HK-2 (cell line): ENCODE results near the gene KRTAP1-3.
"Not testable (repeated sequence)": the region's sequence is repeated elsewhere in the genome, so short reads cannot be mapped to it uniquely, and the experiment has no call there.

Experiments used
- DNase-seq: peaks from one replicate; pipeline ENCODE4 v3.0.0-alpha.2; 2018; ENCODE audit not compliant: unreplicated experiment

The KRTAP1-3 gene

DNA sequence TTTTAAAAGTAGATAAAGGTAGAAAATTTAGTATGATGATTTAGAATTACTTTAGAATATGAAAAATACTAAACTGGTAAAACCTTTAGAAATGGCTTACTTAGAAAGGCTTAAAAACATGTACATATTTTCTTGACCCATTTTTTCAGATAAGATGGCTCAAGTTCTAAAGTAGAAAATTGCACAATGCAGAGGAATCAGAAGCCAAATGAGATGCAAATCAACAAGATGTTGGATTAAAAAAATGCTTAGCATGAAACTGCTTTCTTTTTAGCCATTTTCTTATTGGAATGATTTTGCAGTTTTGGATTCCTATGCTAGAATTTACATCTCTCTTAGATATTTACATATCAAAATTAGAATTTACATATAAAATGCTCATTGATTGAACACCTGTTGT lies 24.2 kb downstream of the KRTAP1-3 start:
- no peak for DNase-seq

DNA sequence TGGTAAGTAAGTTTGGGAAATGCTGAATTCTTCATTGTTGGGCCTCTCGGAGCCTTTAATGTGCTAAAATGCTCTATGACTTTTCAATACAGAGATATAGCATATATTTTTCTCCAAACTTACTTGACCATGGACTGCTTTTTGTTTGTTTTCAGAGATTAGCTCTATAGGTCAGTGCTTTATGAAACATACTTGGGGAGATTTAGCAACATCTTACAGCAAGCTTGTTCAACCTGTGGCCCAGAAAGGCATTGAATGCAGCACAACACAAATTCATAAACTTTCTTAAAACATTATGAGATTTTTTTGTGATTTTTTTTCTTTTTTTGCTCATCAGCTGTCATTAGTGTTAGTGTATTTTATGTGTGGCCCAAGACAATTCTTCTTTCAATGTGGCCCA lies 24.7 kb downstream of the KRTAP1-3 start:
- no peak for DNase-seq

DNA sequence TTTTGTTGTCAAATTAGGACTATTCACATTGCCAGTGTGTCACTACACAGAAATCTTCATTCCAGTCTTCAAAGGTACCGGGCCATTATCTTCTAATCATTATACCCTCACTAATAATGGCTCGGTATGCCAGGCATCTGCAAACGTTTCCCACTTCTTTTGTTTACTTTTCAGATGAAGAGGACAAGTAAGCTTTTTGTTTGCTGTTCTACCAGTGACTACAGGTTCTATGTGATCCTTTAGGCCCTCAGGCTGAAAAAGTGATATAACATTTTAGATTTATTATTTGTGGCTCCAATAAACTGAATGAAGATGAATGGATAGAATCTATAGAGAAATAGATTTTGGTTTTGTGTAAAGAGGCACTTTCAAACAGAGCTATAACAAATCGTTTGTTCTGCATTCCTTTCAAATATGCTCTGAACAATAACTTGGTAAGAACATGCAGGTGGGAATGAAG lies 25.3 kb downstream of the KRTAP1-3 start:
- no peak for DNase-seq

DNA sequence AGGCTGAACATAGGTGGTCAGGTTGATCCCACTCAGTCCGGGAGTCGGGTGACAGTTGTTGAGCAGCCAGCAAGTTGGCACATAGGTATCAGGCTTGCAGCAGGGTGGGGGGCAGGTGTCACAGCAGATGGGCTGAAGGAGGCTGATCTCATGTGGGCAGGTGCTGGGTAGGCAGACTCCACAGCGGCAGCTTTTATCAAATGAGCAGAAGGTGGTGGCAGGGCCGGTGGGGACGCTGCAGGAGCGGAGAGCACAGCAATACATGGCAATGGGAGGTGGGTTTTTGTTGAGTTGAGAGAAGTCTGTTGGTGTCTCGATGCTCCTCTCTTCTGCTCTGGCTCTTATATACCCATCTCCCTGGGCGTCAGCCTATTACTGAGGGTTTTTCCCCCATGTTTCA lies 25.9 kb downstream of the KRTAP1-3 start, which contains the start of gene KRTAP3-1:
TSS of gene KRTAP3-1 (minus strand) at position 318 of the 400 bp plus-strand sequence. CDS start at position 264, 54 bp downstream.
- no peak for DNase-seq

DNA sequence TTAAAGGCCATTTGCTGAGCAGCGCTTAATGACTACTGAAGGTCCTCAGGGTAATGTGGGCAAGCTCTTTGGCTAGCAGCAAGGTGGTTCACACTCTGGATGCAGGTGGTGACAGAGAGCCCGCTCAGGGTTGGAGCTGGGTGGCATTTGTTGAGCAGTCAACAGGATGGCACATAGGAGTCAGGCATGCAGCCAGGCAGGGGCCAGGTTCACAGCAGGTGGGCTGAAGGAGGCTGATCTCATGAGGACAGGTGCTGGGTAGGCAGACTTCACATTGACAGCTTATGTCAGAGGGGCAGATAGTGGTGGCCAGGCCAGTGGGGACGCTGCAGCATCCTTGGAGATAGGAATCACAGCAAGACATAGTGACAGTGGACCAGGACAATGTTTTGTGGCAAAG lies 30.3 kb downstream of the KRTAP1-3 start:
- no peak for DNase-seq

DNA sequence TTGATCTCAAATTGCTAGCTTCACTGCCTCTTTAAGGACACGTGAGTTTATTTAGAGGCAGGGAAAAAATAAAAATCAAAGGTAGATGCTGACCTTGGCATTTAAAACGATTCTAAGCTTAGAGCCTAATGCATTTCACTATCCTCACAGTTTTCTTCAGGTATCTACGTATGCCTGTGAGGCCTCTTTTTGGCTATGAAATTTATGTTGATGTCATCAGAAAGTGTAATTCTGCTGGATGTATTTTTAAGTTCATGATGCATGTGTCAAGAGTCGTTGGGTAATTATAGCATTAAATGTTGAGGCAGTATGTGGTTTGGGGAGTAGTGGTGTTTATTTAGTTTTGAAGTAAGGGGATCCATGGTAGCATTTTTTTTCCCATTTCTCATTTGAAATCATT lies 30.7 kb downstream of the KRTAP1-3 start:
- DNase-seq, result no peak

DNA sequence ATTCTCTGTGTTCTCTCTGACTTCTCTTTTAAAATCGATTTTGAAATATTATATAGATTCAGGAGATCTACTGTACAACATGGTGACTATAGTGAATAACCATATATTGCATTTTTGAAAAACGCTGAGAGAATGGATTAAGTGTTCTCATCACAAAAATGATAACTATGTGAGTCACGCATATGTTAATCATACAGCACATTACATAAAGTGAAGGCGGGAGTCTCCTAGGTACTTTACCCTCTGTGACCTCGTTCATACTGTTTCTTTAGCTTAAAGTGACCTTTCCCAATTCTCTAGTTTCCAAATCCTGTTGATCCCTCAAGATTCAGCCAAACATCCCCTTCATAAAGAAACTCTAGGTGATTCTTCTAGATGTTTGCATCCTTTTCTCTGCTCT lies 31.9 kb downstream of the KRTAP1-3 start:
- no peak for DNase-seq

DNA sequence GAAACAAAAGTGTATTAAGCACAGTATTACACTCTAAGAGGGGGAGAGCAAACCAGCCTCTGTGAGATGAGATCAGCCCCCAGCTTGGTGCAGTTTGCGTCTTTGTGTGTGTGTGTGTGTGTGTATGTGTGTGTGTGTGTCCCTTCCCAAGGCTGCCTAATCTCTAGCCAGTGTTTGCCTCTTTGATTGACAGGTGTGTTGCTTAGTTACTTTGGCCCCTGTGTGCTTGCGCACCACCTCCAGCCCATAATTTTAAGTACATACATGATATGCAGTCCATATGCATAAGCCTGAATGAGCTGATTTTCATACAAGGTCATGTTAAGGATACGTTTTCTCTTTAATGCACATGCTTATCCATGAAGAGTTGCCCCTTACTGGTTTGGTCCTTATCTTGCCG lies 32.9 kb downstream of the KRTAP1-3 start:
- no peak for DNase-seq

DNA sequence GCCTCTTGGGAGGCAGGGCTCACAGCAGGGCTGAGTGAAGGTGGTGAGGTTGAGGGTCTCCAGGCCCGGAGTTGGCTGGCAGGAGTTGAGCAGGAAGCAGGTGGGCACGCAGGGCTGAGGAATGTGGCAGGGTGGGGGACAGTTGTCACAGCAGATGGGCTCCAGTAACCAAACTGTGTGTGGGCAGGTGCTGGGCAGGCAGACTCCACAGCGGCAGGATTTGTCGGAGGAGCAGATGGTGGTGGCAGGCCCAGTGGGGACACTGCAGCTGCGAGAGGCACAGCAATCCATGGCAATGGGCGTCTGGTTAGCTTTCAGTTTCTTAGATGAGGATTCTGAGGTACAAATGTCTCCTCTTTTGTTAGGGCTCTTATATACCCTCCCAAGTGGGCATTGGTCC lies 35.1 kb downstream of the KRTAP1-3 start, which contains the start of gene KRTAP3-2:
TSS of gene KRTAP3-2 (minus strand) at position 344 of the 400 bp plus-strand sequence. CDS start at position 291, 53 bp downstream.
- DNase-seq, result not testable (repeated sequence)

DNA sequence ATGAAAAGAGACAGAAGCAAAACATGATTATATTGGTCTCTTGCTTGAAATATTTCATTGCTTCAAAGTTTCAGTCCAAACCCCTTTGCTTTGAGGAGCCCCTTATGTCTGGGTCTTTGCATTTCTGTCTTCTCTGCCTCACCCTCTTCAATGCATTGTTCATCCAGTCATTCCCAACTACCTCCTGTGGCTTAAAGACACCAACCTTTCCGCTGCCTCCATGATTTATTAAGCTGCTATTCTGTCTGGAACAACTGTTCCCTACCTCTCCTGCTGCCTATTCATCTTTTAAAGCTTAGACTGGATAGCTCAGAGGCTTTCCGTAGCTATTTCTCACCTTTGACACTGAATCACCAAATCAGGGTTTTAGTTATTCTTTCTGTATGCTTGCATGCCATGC lies 37.3 kb downstream of the KRTAP1-3 start:
- no peak for DNase-seq

DNA sequence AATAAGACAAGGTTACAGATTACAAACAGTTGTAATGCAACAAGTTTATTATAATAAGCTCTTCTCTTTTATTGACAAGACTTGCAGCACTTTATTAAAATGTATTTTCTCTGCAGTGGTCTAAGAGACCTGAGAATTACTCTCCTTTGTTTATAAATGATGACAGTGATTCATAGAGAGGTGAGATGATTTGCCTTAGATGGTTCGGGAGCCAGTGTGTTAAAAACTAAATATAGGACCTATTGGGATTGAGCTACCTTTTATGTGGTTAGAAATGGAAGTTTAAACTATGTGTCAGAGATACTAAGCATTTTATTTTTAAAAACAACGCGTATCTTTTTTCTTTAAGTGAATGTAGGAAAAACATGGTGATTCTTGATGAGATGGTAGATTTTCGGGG lies 37.8 kb downstream of the KRTAP1-3 start:
- DNase-seq, result no peak

DNA sequence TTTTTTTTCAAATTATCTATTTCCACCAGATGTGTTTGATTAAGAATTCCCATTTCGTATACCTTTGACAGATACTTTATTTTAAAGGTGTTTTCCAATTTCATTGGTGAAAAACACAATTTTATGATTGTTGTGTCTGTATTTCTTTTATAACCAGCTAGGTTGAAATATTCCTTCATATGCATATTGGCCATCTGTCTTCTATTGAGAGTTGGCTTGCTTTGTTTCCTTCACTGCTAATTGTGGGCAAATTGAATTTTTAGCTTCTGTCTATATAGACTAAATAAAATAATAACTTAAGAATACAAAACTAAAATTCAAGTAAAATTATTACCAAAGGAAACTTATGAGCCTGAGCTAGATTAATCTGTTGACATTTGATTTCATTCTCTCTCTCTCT lies 39.6 kb downstream of the KRTAP1-3 start:
- DNase-seq, result no peak

DNA sequence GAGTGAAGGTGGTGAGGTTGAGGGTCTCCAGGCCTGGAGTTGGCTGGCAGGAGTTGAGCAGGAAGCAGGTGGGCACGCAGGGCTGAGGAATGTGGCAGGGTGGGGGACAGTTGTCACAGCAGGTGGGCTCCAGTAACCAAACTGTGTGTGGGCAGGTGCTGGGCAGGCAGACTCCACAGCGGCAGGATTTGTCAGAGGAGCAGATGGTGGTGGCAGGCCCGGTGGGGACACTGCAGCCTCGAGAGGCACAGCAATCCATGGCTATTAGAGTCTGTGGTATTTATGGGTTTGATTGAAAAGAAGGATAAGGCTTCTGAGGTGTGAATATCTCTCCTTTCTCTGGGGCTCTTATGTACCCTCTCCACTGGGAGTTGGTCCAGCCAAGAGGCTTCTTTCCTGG lies 40.8 kb downstream of the KRTAP1-3 start, which contains the start of gene KRTAP3-3:
TSS of gene KRTAP3-3 (minus strand) at position 326 of the 400 bp plus-strand sequence. CDS start at position 259, 67 bp downstream.
- no peak for DNase-seq

DNA sequence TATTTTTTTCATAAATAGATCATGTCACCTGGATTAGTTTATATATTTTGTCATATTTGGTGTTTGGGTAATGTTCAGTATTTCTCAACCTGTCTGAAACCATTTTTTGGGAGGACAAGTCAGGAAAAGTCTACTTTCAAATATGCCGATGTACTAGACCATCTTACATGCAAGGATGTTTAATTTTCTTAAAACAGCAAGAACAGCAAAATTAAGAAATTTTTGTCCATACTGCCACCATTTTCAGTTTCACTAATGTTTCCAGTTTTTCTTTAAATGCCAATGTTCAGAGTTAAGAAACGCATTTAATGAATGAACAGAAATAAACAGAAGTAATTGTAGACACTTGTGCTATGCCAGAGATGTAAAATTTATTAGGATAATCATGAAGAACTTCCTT lies 41.6 kb downstream of the KRTAP1-3 start:
- no peak for DNase-seq

DNA sequence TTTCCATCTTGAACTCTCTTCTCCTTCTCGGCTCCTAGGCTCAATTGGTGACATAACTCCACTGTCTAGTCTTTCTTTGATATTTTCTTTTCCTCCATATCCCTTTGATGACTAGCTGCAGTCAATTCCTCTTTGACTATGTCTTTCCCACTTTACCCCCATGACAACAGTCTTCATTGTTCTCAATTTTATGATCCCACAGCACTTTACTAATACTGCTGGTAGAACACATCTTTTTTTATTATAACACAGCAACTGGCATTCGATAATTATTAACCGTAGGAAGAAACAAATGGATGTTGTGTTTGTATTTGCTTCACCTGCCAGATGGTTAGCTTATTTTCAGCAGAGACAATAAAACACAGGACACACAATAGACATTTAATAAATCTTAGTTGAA lies 42.0 kb downstream of the KRTAP1-3 start:
- no peak for DNase-seq

DNA sequence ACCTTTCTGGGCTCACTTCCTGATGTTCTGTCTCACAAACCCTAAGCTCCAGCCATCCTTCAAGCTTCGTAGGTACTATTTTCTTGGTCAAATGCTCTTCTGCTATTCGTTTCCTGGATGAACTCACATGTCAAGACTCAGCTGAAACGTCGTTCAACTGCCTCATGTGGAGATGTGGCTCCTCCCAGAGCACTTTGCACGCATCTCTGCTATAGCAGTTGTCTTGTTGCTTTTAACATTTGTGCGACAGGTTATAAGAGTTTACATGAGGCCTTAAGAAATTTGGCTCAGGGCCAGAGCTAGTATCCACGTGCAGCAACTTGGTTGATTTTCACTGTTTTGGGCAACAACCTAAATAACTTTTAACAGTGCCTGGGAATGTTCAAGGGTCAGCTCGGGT lies 47.8 kb downstream of the KRTAP1-3 start:
- DNase-seq, result no peak

DNA sequence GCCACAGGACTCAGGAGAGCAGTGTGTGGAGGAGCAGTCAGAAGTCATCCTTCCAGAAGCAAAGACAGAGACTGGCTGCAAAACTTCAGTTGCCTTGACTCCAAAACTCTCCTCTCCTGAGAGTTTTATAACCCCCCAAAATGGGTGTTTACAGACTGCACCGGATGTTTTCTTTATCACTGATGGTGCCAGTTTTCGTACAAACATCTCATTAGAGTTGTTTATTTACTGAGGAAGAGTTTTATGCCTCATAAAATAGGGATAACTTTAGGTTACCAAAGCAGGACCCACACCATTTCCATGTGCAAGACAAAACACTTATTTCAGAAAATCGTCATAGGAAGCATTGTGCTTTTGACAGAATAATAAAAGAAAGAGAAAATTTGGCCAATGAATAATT lies 50.4 kb downstream of the KRTAP1-3 start, which contains the start of gene KRT40:
TSS of gene KRT40 (minus strand) at position 101 of the 400 bp plus-strand sequence. CDS start at position 48, 53 bp downstream.
- no peak for DNase-seq
